Measurements from ENCODE around the gene ZDHHC24. TPM values are rescaled to one million over a fixed set of nuclear protein-coding genes. Genes with fewer than 3 reads are reported as not detected.

Gene ZDHHC24
- total RNA-seq, 1 donor from 2014 or later, result 10.3 TPM

DNA sequence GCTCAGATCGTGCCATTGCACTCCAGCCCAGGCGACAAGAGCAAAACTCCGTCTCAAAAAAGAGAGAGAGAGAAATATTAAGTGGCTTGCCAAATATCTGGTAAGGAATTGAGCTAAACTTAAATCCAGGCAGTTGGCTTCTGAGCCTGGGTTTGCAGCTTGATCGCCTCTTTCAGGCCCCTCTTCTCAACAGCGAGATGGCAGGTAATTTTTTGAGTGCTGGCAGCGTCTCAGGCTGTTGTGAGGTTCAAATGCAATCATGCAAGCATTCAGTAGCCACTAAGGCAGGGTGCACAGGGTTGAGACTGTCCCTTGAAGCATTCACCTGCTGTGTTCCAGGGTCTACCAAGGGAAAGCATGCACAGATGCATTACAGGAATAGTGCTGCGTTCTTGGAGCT lies 23.2 kb upstream of the ZDHHC24 start:
- Mint-ChIP-seq H3K27ac (ENCODE audit: unreplicated experiment) (no peak overlapping the region), H3K36me3 (ENCODE audit: low read depth, unreplicated experiment) (peaks cover 4% of the 10 kb centered on the region), H3K4me1 (ENCODE audit: unreplicated experiment) (no peaks in the 10 kb centered on the region), H3K9me3 (ENCODE audit: unreplicated experiment) (no peaks in the 10 kb centered on the region), H3K27me3 (ENCODE audit: unreplicated experiment) (peaks cover 6% of the 10 kb centered on the region), H3K4me3 (ENCODE audit: unreplicated experiment) (no peak overlapping the region)
- TF ChIP-seq, protein P1, sequence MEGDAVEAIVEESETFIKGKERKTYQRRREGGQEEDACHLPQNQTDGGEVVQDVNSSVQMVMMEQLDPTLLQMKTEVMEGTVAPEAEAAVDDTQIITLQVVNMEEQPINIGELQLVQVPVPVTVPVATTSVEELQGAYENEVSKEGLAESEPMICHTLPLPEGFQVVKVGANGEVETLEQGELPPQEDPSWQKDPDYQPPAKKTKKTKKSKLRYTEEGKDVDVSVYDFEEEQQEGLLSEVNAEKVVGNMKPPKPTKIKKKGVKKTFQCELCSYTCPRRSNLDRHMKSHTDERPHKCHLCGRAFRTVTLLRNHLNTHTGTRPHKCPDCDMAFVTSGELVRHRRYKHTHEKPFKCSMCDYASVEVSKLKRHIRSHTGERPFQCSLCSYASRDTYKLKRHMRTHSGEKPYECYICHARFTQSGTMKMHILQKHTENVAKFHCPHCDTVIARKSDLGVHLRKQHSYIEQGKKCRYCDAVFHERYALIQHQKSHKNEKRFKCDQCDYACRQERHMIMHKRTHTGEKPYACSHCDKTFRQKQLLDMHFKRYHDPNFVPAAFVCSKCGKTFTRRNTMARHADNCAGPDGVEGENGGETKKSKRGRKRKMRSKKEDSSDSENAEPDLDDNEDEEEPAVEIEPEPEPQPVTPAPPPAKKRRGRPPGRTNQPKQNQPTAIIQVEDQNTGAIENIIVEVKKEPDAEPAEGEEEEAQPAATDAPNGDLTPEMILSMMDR (IDR thresholded peaks at IDR 0.05; ENCODE audit: unreplicated experiment), result no peak
- DNase-seq (ENCODE audit: low spot score), result no peak

DNA sequence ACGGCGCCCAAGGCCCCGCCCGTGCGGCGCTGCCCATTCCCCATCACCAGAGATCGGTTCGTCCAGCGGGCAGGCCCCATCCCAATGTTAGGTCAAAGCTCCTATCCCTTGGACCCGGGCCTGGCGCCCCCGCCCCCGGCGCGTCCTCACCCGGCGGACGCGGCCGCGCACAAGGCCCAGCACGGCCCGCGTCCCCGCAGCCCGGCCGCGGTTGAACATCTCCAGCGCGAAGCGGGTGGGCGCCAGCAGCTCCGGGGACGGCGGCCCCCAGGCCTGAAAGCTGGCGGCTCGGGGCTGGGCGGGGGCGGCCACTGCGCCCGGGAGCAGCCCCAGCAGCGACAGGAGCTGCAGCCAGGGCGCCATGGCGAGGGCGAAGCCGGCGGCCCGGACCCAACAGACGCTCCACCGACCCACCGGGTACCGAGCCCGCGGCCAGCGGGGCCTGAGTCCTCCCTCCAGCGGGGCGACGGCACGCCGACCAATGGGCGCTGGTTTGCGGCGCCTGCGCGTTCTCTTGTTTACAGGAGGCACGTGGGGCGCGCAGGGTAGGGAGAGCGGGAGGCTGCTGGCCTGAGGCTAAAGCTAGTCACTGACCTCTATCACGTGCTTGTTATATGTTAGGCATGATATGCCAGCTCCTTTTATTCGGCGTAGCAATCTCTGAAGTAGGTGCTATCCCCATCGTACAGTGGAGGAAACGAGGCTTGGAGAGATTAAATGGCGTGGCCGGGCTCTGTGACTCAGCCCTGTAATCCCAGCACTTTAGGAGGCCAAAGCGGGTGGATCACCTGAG lies 22.5 kb upstream of the ZDHHC24 start, which contains the start of gene CTSF:
Gene CTSF (minus strand): TSS at position 483 of the 793 bp plus-strand sequence. CDS start 120 bp downstream, at position 363.
- Mint-ChIP-seq H3K4me1 (ENCODE audit: unreplicated experiment) (no peaks in the 10 kb centered on the region), H3K36me3 (ENCODE audit: low read depth, unreplicated experiment) (no peaks in the 10 kb centered on the region), H3K4me3 (ENCODE audit: unreplicated experiment) (no peak within 1 kb of the TSS), H3K9me3 (ENCODE audit: unreplicated experiment) (no peaks in the 10 kb centered on the region), H3K27ac (ENCODE audit: unreplicated experiment) (no peak within 1 kb of the TSS), H3K27me3 (ENCODE audit: unreplicated experiment) (peaks cover 3% of the 10 kb centered on the region)
- TF ChIP-seq, protein P1 (IDR thresholded peaks at IDR 0.05; ENCODE audit: unreplicated experiment), result no peak
- DNase-seq (ENCODE audit: low spot score), result peak; percentile 39

DNA sequence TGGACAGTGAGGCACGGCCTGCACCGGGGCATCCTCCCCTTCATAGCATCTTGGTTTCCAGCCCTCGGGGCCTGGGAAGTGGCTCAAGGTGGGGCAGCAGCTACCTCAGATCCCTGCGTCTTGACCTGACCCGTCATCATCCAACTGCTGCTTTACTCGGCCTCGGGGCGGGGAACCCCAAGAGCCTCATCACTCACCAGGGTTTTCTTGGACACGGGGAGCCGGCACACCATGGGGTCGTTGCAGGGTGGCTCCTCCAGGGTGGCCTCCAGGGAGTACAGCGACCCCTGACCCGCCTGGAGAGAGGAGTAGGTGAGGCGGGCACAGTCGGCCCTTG lies 21.9 kb upstream of the ZDHHC24 start:
- Mint-ChIP-seq H3K9me3 (ENCODE audit: unreplicated experiment) (no peaks in the 10 kb centered on the region), H3K36me3 (ENCODE audit: low read depth, unreplicated experiment) (no peaks in the 10 kb centered on the region), H3K27me3 (ENCODE audit: unreplicated experiment) (peaks cover 3% of the 10 kb centered on the region), H3K4me1 (ENCODE audit: unreplicated experiment) (no peaks in the 10 kb centered on the region), H3K27ac (ENCODE audit: unreplicated experiment) (no peak overlapping the region), H3K4me3 (ENCODE audit: unreplicated experiment) (no peak overlapping the region)
- no peak for DNase-seq (ENCODE audit: low spot score)
- TF ChIP-seq, protein P1 (IDR thresholded peaks at IDR 0.05; ENCODE audit: unreplicated experiment), result no peak

DNA sequence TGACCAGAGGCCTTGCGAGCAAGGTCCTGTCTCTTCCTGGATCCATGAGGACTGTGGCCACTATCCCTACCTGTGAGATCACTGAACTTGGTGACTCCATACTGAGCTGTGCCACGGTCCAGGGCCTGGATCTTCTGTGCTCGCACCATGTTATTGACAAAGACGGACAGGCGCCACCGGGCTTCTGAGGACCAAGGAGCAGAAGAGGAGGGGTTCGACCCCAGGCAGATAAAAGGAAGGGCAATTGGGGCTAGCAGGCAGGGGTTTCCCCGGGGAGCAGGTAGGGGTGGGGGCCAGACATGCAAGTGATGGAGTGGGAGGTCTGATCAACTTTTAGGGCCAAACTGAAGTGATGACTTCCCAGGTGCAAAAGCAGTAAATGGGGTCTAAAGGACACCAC lies 20.4 kb upstream of the ZDHHC24 start:
- no peak overlapping the region for H3K4me3 Mint-ChIP-seq (ENCODE audit: unreplicated experiment)
- no peak overlapping the region for H3K27ac Mint-ChIP-seq (ENCODE audit: unreplicated experiment)
- DNase-seq (ENCODE audit: low spot score), result no peak
- TF ChIP-seq, protein P1 (IDR thresholded peaks at IDR 0.05; ENCODE audit: unreplicated experiment), result no peak
- no peaks in the 10 kb centered on the region for H3K36me3 Mint-ChIP-seq (ENCODE audit: low read depth, unreplicated experiment)
- H3K27me3 Mint-ChIP-seq (ENCODE audit: unreplicated experiment), result peaks cover 3% of the 10 kb centered on the region
- H3K4me1 Mint-ChIP-seq (ENCODE audit: unreplicated experiment), result no peaks in the 10 kb centered on the region
- H3K9me3 Mint-ChIP-seq (ENCODE audit: unreplicated experiment), result no peaks in the 10 kb centered on the region

DNA sequence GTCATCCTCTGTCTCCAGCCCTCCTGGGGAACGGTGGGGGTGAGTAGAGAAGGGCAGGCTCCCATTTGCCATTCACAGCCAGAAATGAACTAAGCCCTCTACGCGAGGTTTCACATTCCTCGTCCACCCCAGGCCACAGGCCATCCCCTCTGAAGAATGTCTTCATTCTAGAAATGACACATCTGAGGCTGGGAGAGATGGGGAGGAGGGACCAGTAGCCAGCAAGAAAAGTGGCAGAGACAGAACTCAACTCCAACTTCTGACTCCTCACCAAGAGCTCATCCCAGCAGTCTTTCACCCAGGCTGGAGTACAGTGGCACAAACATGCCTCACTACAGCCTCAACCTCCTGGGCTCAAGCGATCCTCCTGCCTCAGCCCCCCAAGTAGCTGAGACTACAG lies 19.1 kb upstream of the ZDHHC24 start:
- H3K27ac Mint-ChIP-seq (ENCODE audit: unreplicated experiment), result no peak overlapping the region
- TF ChIP-seq, protein P1 (IDR thresholded peaks at IDR 0.05; ENCODE audit: unreplicated experiment), result no peak
- peaks cover 4% of the 10 kb centered on the region for H3K27me3 Mint-ChIP-seq (ENCODE audit: unreplicated experiment)
- no peak overlapping the region for H3K4me3 Mint-ChIP-seq (ENCODE audit: unreplicated experiment)
- H3K9me3 Mint-ChIP-seq (ENCODE audit: unreplicated experiment), result no peaks in the 10 kb centered on the region
- H3K36me3 Mint-ChIP-seq (ENCODE audit: low read depth, unreplicated experiment), result no peaks in the 10 kb centered on the region
- H3K4me1 Mint-ChIP-seq (ENCODE audit: unreplicated experiment), result no peaks in the 10 kb centered on the region
- no peak for DNase-seq (ENCODE audit: low spot score)

All from endothelial cell (in vitro differentiated cells).